Cortex of kidney (tissue), 1 donor: ENCODE results near the gene TNIK.
"Not testable (repeated sequence)": the region's sequence is repeated elsewhere in the genome, so short reads cannot be mapped to it uniquely, and the experiment has no call there.

Experiments
- DNase-seq: peaks from one replicate; lab custom pipeline; 2025; lab: John Stamatoyannopoulos, UW

TNIK gene

GRCh38 chr3:171122240-171122639 is 338.0 kb downstream of the TNIK start:
- DNase-seq, result no peak

DNA sequence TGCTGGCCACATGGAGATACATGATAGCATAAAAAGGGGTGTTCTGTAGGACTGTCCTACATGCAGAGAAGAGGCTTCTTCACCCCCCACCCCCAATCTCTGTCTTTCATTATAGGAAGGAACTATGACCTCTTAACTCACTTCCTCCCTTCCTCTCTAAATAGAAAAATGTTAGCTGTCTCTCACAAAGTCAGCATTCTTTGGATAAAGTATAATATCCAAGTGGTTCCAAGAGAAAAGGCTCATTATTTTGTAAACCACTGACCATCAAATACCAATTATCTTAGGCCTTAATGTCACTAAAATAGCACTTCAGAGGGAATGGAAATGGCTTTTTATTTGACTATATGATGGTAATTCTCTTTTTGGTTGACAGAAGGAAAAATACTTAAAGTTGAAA is 338.4 kb downstream of the TNIK start:
- no peak for DNase-seq

GRCh38 chr3:171119402-171119801 is 340.8 kb downstream of the TNIK start:
- DNase-seq, result not testable (repeated sequence)

DNA sequence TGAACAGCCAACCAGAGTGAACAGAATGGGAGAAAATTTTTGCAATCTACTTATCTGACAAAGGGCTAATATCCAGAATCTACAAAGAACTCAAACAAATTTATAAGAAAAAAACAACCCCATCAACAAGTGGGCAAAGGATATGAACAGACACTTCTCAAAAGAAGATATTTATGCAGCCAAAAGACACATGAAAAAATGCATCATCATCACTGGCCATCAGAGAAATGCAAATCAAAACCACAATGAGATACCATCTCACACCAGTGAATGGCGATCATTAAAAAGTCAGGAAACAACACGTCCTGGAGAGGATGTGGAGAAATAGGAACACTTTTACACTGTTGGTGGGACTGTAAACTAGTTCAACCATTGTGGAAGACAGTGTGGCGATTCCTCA is 341.2 kb downstream of the TNIK start:
- not testable (repeated sequence) for DNase-seq

DNA sequence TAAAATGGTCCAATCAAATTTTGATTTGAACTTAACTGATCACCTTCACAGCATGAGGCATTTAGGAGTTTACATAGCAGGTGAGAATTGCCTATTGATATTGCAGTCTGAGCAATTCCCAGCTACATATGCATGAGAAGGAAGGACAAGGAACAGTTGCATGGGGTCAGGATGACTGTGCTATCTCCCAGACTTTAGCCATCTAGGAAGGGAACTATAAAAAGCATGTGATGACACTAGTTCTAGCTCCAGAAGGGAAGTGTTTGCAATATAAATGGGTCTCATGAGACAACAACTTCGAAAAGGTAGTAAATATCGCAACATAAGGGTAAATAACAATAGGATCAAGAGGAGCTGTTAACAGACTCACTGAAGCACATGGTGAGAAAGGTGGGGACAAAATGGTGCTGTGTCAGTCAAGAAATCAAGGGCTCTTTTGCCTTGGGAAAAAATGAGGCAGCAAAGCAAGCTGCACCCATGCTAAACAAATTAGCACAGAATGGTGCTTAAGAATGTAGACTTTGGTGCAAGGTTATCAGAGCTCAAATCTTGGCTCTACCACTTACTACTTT is 343.3 kb downstream of the TNIK start:
- DNase-seq, result no peak

GRCh38 chr3:171116365-171116764 is 343.8 kb downstream of the TNIK start:
- DNase-seq, result no peak

DNA sequence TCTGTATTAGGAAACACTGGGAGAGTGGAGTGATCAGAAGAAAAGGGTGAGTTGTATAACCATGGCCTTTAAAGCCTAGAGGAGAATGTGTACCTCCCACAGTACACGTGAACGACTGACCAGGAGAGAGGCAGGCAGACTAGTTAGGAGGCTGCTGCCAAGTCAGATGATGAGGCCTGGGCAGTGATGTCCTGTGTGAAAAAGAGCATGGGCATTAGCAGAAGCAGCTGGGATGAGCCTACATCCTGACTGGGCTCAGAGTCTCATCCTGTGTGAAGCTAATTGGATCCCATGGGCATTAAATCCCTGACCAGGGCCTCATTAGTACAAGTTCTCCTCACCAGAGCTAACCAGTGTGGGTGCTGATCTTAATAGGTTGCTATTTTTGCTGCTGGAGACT is 344.5 kb downstream of the TNIK start:
- no peak for DNase-seq

GRCh38 chr3:171113716-171114115 is 346.5 kb downstream of the TNIK start:
- DNase-seq, result no peak

DNA sequence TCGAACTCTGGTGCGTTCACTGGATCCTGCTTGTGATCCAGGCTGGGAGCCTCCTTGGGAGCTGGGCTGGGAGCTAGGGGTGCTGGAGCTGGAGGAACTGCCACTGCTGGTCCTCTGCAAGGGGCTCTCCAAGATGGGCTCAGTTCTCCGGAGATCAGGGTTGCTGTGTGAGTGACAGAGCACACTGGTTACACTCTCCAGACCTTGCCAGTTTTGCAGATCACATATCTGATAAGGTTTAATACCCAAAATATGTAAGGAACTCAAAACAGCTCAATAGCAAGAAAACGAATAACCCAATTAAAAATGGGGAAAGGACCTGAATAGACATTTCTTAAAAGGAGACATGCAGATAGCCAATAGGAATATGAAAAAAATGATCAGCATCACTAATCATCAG is 349.5 kb downstream of the TNIK start:
- no peak for DNase-seq

DNA sequence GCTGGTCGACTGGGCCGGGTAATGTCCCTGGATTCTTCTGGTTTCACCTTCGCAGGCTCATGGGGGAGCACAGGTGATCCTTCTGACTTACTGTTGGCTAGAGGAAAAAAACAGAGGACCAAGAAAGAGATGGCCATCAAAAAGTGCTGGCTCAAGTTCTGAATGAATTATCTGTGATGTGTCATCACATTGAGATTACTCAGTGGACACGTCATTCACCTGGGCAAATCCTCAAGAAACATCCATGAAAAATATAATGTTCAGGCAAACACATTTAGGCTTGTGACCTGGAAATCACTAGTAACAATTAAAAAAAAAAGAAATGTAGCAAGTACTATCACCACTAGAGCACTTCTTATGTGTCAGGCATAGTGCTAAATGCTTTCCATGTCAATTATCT is 352.1 kb downstream of the TNIK start:
- no peak for DNase-seq

DNA sequence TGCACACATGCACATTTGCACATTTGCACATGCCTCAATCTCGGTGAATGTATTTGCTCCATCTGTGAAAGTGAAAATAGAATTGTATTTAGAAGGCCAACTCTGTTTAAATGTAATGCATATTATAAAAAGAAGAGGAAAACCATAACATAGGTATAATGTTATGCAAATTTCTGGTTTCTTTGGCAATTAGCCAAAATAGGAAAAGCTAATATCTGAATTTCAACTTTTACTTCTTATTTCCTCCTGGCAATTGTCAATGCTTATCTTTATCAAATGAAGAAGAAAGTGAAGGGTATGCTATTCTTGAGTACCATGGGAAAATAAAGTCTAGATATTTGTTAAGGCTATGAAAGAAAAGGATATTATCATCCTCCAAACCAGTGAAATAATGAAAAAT is 357.0 kb downstream of the TNIK start:
- no peak for DNase-seq

- no peak for DNase-seq
Observed at GRCh38 chr3:171101982-171102641, 358.1 kb downstream of the TNIK start.

DNA sequence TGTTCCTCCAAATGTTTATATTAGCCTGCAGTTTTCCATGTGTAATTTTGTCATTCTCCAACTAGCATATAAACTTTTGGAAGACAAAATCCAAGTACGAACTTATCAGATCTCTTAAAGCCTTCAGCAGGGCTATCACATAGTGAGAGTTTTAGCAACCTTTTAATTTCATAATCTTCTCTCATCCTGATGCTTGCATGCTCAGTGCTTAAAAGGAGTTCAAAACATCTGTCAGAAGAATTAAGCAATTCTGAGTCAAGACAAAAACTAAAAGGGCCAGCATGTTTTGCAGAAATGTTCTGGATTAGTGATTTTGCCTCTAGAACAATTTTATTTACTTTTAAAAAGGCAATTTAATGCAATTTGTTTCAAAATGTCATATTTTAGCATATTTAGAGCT is 360.3 kb downstream of the TNIK start:
- DNase-seq, result no peak

- DNase-seq, result no peak
Observed at GRCh38 chr3:171095063-171095462, 365.1 kb downstream of the TNIK start.

DNA sequence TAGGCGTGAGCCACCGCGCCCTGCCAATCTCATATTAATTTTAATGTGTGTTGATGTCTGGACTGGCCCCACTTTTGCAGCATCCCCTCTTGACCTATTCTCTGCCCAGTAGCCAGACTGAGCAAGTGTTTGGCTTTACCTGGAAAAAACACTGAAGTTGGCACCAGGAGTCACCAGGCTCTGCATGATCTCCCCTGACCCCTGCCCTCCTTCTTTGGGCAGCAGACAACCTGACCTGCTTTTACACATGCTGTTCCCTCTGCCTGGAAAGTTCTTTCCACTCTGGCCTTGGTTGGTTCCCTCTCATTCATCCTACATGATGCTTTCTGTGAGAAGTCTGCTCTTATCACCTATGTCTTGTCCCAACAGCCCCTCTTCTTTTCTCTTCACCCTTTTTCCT is 365.8 kb downstream of the TNIK start:
- DNase-seq, result no peak

- no peak for DNase-seq
Observed at GRCh38 chr3:171093462-171093861, 366.7 kb downstream of the TNIK start.

- DNase-seq, result no peak
Observed at GRCh38 chr3:171092467-171092911, 367.7 kb downstream of the TNIK start.

DNA sequence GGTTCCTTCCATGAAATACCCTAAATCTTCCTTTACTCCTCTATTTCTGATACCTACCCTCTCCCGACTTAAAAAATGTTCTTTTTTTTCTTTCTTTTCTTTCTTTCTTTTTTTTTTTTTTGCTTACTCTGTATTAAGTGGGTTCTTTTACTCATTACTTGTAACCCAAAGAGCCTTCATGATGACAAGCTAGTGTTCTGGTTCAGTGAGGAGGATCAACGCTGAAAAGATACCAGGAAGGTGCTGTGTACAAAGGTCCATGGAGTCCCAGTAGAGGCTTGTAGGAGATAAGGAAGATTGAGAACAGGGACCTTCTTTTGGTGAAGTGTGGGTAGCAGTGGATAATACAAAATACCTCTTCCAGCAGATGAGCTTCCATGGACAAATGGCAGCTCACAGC is 369.9 kb downstream of the TNIK start:
- DNase-seq, result no peak

DNA sequence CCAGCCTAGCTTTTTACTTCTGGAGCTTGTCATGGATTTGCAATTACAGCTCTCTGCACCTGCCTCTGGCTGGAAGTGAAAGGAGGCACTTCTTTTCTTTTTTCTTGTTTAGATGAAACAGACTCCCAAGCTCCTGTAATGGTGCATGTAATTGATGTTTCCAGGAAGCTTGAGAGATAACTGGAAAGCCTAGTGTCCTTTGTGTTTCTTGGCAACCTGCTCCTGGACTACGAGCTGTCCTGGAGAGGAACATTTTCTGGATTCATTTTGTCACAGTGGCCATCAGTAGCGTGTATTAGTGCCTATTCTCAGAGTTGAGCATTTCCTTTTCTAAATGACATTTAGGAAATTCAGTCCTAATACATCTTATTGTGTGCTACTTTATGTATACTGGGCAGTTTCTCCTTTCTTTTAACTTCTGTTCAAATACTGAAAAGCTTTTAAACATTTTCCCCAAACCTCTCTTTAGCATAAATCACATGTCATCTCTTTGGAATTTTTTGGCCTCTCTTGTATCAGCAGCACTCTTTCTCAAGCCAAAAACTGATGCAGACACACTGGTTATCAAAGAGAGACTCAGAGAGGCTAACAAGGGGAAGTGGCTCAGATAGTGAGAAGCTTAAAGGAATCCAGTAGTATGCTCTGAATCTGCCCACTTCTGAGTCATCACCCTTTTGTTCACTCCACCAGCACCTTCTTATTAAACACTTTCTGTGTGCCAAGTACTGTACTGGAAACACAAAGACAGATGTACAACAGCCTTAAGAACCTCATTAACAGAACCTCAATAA is 371.0 kb downstream of the TNIK start:
- DNase-seq, result no peak

GRCh38 chr3:171088496-171088895 is 371.7 kb downstream of the TNIK start:
- DNase-seq, result no peak

DNA sequence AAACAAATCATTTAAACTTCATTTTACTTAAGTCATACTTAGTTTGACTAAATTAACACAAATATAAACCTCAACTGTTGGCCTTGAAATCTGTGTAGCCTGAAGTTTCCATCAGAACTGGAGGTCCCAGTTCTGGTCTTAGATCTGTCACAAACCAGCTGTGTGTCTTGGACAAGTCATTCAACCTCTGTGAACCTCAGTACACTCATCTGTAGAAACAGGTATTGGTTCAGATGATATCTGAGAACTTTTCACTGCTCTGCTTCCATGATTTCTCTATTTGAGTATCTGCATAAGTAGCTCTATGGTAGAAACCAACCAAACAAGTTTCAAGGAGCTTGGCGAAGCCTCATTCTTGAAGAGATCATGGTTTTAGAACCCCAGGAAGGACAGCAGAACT is 373.3 kb downstream of the TNIK start:
- no peak for DNase-seq

DNA sequence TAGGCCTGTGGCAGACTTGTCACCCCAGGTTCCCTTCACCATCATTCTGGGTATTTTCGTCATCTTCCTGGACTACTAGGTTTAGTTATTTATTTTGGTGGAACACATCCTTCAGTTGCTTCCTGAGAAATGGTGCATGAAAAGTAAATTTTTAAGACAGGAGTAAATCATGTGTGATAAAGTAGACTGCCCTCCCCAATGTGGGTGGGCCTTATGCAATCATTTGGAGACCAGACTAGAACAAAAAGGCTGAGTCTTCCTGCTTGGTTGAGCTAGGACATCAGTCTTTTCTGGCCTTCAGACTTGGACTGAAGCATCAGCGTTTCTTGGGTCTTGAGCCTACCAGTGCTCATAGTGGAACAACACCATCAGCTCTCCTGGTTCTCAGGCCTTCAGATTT is 382.9 kb downstream of the TNIK start:
- no peak for DNase-seq

- DNase-seq, result no peak
Observed at GRCh38 chr3:171072432-171072831, 387.8 kb downstream of the TNIK start.
